Stimulated activated CD4-positive, alpha-beta T cell treated with anti-CD3 and anti-CD28 coated beads, Interleukin-4, amount 100 ng/mL, for 48 hours (primary cell): Measurements from ENCODE around the gene RAB7A.

Experiments
- DNase-seq, 2 donors: peaks; one replicate each; pipeline ENCODE4 v3.0.0-alpha.2; 2020; ENCODE audit warnings: low read depth in 2 of 2

Gene RAB7A

DNA sequence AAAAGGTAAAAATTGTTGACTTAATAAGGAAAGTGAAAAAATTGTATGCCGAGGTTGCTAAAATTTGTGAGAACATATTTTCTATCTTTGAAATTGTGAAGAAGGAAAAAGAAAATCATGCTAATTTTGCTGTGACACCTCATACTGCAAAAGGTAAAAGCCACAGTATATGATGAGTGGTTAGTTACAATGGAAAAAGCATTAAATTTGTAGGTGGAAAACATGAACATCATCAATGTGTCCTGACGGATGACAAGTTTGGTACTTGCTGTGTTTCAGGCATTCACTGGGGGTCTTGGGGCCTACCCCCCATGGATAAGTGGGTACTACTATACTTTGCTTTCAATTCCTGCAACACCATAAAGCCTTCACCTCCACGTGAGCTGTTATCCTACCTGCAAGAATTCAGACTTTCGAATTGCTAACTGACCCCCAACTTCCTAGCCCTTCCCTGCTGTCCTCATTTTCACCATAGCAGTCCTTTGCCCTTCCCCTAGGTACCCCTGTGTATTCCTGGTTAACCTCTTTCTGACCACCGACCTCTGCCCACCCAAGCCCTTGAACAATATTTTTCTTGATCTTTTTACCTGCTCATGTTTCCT lies 62.4 kb downstream of the RAB7A start:
- no peak for DNase-seq

DNA sequence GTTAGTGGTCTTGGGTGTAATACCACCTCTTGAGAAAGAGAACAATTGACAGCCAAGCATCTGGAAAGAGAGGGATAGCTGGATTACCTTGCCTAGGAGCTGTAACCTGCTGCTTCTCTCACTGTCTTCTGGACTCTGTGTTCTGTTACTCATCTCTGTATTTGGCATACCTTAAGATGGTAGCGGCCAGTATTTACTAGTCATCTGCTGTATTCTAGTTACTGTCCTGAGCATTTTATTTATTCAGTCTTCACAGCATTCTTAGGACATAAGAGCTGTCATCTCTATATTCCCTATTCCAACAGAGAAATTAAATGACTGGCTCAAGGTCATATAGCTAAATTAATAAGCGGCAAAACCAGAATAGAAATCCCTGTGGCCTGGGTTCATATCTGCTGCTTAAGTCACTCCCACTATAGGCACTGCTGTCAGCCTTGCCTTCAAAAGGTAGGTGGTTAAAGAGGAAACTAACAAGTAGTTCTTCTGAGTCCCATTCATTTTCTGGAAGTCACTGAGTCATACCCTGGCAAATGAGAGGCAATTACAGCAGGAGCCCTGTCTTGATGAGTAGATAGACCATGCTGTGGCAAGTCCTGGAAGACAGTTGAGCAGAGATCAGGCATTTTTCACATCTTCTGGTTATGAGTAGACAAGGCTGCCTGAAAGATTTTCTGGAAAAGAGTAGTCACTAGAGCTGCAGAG lies 68.2 kb downstream of the RAB7A start:
- DNase-seq = peak in 1 of 2 donors; percentile 50

DNA sequence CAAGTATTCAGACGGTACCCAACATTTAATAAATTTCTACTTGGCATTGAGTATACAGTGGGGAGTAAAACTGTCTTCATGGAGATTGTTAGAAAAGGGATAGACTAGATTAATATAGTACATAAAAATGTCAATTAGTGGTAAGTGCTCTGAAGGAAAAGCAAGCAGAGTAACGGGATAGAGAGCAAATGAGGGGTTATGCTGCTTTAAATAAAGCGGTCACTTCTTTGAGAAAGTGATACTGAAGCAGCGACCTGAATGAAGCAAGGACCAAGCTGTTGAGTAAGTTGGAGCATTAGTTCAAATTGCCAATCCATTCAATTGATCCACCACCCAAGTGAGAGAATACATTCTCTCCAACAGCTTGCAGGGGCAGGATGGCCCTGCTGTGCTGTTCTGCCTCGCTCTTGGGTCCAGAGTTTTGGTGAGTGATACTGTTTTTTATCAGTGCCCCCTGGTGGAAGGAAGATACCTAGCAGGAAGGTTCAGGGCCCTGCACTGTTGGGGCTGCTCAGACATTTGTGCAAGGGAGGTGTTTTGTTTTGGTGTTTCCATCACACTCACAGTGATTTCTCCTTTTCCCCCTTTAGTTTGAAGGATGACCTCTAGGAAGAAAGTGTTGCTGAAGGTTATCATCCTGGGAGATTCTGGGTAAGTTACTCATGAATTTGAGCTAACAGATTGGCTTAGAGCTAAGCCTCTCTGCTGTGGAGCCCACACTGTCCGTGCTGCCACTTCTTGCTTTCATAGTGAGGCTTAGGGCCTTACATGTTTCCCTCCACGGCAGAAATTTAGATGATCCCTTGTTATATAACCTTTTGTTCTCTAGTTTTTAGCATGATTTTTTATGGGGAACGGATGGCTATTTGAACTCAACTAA lies 69.0 kb downstream of the RAB7A start:
- DNase-seq = peak; percentile 38 to 54

DNA sequence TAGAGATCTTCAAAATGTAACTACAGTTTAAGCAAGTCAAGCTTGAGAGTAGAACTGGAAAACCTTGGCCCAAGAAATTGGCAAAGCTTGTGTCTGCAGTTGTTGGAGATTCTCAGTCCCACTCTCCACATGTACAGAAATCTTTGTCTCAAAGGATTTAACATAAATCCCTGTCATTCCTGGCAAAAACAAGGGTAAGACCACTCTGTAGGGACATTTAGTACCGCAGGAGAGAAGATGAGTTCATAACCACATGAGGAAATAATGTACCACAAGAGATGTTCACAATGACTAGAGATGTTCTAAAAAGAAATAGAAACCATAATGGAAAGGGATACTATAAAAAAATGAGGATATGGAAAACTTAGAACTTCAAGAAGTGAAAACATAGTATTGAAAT lies 73.7 kb downstream of the RAB7A start:
- DNase-seq = no peak

DNA sequence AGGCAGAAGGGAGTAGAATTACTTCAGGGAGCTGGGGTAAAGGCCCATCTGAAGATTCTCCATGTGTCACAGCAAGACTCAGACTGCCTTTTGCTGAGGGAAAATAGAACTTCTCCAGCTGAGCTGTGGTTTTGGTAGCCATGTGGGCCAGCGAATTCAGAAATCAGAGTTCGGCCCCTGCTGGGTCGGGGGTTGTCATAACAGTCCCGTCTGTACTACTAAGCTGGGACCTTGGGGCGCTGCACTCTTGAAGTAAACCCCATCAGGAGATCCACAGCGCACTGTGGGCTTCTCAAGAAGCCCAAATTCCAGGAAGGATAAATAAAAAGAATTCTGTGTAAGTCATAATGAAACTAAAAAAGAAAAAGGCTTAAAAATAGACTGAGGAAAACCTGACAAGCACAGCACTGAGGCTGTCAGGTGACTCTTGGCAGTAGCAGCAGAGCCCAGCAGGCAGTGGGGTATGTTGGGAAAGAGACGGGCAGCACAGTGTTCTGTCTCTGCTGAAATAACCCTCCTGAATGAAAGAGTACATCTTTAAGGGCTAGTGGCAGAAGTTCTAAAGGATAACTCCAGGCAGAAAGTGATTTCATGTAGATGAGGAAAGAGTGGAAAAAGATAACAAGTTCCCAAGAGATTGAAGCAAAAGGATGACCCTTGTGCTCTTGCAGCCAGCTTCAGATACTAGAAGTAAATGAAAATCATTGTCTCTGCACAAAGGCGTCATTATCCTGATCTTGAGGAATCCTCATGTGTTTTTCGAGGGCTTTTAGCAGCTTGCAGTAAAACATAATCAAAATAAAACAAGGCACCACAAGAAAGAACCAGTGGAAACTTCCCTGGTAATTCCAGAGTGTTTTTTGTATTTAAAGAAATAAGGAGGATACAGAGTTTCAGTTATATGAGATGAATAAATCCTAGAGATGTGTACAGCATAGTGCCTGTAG lies 74.5 kb downstream of the RAB7A start:
- DNase-seq = peak; percentile 45 to 60

DNA sequence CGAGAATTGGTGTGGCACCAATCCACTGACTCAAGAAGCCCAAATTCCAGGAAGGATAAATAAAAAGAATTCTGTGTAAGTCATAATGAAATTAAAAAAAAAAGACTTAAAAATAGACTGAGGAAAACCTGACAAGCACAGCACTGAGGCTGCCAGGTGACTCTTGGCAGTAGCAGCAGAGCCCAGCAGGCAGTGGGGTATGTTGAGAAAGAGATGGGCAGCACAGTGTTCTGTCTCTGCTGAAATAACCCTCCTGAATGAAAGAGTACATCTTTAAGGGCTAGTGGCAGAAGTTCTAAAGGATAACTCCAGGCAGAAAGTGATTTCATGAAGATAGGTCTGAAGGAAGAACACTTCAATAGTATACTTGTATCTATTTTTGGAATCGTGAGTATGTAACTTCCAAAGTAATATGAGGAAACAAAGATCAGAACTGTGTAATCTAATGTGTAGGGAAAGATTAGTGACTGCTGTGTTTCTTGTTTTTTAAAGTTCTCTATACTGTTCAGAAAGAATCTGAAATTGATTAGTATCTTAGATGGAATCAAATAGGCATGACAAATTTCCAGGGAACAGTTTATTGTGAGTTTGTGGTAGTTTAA lies 75.9 kb downstream of the RAB7A start:
- DNase-seq = no peak

DNA sequence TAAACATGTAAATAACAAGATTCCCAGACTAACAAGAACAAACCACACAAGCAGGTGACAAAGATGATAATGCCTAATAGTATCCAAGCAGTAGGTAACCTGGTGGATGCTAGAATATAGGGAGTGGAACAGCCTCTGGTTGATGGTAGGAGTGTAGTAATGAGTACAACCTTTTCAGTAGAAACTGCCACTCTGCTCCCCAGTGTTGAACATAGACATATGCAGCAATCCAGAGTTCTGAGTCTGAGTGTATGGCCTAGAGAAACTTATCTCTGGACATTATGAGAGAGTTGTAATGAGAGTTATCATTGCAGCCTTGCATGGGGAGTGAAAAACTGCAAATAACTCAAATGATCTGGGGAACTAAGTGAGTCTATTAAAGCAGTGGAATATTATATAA lies 77.3 kb downstream of the RAB7A start:
- no peak for DNase-seq

DNA sequence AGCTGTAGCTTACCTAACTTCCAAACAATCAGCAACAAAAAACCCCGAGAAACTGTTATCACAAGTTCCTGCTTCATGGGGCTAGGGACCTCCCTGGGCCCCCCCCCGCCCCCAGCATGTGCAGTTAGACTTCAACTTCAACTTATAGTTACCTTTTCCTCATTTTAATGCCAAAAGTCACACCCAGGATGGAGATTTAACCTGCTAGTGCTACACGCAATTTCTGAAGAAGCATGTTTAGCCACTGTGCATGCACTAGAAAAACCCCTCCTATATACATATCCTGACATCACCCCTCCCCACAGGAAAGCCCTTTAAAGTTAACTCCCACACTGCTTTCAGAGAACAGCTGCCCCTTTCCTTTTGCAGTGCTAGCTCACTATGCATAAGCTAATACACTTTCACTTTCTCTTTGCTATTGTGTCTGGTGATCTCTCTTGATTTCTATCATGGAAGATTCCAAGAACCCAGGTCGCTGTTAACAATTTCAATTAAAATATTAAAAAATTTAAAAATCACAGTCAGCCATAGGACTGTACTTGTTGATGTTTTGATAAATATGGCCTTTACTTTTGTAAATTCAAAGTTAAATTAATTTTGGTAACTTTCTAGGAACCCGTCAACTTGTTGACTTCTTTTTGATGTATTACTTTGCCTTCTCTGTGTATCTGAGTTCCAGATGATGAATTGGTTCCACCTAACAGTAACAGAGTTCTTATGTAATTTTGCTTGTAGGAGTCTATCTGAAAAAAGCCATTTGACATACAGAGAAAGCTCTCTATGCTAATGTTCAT lies 78.2 kb downstream of the RAB7A start:
- DNase-seq = peak; percentile 19 to 53

DNA sequence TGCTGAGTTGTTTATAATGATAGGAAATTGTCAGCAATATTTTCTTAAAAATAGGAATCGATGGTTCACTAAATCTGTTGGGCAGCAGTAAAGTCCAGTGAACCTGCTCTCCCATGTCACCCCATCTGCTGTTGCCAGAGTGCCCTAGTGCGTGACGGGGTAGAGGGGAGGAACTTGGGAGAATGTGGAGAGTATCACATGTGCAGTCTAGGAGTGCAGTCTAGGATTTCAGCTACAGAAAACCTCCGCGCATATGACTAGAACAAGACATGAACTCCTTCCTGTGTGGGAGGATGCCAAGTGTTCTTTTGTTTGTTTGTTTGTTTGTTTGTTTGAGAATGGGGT lies 78.8 kb downstream of the RAB7A start:
- DNase-seq = no peak

DNA sequence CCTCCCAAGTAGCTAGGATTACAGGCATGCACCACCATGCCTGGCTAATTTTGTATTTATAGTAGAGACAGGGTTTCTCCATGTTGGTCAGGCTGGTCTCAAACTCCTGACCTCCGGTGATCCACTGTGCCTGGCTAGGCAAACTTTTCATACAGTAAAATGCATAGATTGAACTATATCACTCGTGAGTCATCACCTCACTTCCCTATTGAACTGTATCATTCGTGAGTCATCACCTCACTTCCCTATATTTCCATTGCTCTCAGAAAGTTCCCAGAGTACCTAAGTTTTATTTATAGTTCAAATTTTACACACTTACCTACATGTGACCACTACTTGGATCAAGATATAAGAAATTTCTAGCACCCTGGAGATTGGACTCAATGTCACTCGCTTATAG lies 79.8 kb downstream of the RAB7A start:
- DNase-seq = no peak

DNA sequence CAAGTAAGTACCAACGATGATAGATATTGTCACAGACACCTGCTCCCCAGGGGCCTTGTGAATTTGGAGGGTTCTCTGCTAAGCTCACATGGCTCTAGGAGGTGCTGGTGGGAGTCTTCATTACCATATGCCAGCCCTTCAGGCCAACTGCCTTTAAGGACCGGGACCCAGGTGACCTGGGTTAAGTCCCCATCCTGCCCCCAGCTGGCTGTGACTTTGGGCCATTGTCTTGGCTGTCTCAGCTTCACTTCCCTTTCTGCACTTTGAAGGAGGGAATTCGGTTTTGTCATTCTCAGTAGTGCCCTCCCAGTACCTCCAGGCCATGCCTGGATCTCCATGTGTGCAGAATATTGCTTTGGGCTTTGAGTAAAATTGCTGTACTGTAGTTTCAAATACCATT lies 80.6 kb downstream of the RAB7A start:
- no peak for DNase-seq

DNA sequence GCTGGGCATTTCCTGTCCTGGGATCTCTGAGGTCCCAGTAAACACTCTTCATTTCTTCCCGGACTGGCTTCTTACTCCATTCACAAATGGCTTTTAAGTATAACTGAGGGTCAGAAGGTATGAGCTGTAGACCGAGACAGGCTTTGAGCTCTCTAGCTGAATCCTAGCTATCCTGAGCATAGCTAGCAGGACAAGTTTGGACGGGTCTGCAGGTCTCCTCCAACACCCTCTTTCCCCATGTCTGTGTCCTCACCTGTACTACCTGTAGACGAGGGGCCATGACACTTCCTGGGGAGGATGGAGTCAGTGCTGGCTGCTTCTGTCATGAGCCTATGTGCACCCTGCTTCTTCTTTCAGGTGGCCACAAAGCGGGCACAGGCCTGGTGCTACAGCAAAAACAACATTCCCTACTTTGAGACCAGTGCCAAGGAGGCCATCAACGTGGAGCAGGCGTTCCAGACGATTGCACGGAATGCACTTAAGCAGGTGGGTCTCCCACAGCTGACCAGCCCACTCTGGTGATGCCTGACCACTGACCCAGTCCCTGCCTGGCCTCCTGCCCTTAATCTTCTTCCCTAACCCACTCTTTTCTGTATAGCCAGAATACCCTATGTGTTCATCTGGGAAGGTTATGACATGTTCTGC lies 81.3 kb downstream of the RAB7A start:
- DNase-seq = no peak

DNA sequence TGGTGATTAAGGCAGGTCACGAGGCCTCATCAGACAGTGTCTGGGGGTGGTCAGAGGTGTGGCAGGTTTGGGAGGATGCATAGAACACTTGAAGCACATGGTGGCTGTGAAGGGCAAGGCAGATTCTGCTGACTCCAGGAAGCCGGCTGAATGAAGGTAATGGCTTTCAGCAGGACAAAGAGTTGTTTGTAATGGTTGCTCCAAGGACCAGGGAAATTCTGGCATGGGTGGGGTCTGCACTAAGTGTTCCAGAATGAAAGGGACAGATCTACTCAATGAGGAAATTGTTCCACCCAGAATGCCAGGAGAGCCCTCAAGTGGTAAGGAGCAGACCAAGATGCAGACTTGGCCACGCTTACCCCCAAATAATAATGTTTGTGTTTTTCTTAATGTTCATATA lies 82.7 kb downstream of the RAB7A start:
- DNase-seq = no peak

DNA sequence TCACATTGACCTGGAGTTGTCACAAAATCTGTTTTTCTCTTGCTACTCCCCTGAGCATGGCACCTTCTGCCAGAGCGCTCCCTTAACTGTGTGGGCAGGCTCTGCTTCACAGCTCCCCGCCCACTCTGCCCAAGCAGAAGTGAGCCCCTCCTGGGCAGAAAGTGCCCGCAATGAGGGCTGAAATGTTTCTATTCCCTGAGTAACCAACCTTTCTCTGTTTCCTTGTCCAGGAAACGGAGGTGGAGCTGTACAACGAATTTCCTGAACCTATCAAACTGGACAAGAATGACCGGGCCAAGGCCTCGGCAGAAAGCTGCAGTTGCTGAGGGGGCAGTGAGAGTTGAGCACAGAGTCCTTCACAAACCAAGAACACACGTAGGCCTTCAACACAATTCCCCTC lies 87.1 kb downstream of the RAB7A start:
- DNase-seq = no peak

DNA sequence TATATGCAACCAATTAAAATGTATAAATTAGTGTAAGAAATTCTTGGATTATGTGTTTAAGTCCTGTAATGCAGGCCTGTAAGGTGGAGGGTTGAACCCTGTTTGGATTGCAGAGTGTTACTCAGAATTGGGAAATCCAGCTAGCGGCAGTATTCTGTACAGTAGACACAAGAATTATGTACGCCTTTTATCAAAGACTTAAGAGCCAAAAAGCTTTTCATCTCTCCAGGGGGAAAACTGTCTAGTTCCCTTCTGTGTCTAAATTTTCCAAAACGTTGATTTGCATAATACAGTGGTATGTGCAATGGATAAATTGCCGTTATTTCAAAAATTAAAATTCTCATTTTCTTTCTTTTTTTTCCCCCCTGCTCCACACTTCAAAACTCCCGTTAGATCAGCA lies 88.1 kb downstream of the RAB7A start:
- no peak for DNase-seq

DNA sequence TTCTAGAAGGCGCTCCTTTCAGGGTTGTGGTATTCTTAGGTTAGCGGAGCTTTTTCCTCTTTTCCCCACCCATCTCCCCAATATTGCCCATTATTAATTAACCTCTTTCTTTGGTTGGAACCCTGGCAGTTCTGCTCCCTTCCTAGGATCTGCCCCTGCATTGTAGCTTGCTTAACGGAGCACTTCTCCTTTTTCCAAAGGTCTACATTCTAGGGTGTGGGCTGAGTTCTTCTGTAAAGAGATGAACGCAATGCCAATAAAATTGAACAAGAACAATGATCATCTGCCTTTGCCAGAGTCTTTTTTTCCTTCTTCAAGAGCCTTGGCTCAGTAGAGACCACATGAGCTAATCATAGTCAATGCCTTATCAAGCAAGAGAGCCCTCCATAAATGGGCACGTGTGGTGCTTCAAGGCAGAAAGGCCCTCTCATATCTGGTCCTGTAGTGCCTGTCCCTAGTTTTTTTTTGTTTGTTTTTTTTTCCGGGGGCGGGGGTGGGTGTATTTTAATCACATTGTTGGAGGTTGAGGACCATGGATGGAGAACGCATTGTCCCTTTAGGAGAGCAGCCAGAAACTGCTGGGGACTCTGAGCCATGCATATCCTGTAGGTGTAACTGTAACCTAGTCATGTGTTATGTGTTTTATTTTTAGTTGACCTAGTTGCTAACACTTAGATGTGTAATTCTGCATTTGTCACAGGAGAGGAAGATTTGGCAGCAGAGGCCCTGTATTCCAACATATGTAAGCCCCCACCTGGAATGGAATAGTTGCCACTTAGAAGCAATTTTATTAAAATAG lies 88.7 kb downstream of the RAB7A start:
- DNase-seq = no peak

DNA sequence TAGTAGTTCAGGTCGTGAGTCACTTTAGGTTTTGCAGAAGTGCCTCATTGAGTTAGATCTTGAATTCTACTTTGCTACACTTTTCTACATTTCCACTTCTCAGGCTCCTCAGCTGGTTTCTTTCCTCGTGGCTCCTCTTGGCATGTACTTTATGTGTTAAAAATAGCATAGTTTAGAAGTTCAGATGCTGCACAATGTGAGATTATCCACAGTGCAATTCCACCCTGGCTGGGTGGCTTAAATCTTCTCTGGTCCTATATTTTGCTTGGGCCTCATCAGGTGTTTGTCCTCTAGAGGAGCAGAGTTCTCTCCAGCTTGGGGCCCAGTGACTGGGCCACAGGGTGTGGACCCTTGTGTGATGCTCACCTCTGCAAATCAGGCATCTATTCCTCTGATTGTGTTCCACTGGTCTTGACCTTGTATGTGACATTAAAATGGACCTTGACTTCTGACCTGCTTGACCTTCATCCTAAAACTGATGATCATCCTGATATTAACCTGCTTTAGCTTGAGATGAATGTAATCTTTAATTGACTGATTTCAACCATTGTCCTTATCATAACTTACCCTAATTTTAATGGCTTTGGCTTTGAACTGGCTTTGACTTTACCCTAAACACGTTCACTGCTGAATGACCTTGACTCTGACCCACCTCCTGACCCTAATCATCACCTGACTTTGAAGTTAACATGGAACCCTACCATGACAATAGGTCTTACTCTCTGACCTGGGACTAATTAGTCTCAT lies 89.5 kb downstream of the RAB7A start:
- no peak for DNase-seq

DNA sequence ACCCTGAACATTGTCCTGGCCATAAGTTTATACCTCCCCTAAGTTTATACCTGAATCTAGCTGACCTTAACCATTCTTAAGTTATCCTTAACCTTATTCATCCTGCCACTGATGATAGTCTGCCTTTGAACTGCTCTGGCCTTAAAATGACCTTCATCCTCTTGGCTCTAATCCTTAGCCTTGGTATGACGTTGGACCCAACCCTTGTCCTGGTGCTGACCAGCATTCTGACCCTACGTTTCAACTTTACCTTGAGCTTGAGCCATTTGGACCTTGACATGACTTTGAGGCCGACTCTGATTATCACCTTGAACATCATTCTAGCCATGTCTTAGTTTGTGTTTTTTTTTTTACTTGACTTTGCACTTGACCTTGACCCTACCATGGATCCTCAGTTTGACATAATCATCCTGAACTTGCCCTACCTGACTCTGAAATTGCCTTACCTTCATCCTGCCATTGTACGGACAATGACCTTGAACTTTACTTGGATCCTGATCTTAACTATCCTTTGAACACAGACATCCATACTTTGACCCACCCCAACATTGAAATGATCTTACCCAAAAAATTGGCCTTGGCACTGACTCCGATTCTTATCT lies 92.3 kb downstream of the RAB7A start:
- DNase-seq = no peak
